Fibroblast of lung (primary cell): ENCODE data around the gene NXPH1. TPM values are rescaled to one million over a fixed set of nuclear protein-coding genes. Genes with fewer than 3 reads are reported as not detected.

Source experiments
- DNase-seq, 2 donors: peaks; one replicate each; pipeline versions ENCODE4 v3.0.0 to v3.0.0-alpha.2; 2010; ENCODE audit warnings: low read depth in 2 of 2
- H2AFZ ChIP-seq: 2 replicates; pipeline ENCODE4 v1.5.1; 2012; ENCODE audit warnings: low read length, control low read depth, inconsistent platforms
- H3K27ac ChIP-seq: 2 replicates; pipeline ENCODE4 v1.5.1; 2011; ENCODE audit warnings: low read length, control low read depth; ENCODE audit not compliant: insufficient read depth
- H3K27me3 ChIP-seq: 2 replicates; pipeline ENCODE4 v1.5.1; 2011; ENCODE audit warnings: mild to moderate bottlenecking, low read length; ENCODE audit not compliant: control insufficient read depth, insufficient read depth
- H3K36me3 ChIP-seq: 2 replicates; pipeline ENCODE4 v1.5.1; 2011; ENCODE audit warnings: low read length; ENCODE audit not compliant: control insufficient read depth, insufficient read depth
- H3K4me1 ChIP-seq: 2 replicates; pipeline ENCODE4 v1.5.1; 2011; ENCODE audit warnings: low read length; ENCODE audit not compliant: control insufficient read depth, insufficient read depth; ENCODE audit errors: extremely low read depth
- H3K4me2 ChIP-seq: 2 replicates; pipeline ENCODE4 v1.5.1; 2011; ENCODE audit warnings: low read length, control low read depth; ENCODE audit not compliant: insufficient read depth; ENCODE audit errors: extremely low read depth
- H3K4me3 ChIP-seq, 4 experiments: fragments of 200-600 bp in 1 of 4; sonication (generic) in 1 of 4; replicated peaks in 1 of 4; 2 replicates each; pipeline ENCODE4 v1.5.1; 2011 to 2016; ENCODE audit warnings: low read length in 4 of 4, low read depth in 3 of 4, mild to moderate bottlenecking in 3 of 4, control low read depth in 2 of 4, inconsistent platforms in 1 of 4, mixed read lengths in 1 of 4; ENCODE audit not compliant: insufficient read depth in 1 of 4; ENCODE audit errors: control extremely low read depth in 1 of 4
- H3K79me2 ChIP-seq: 2 replicates; pipeline ENCODE4 v1.5.1; 2012; ENCODE audit warnings: mild to moderate bottlenecking, low read length, inconsistent platforms; ENCODE audit not compliant: control insufficient read depth, insufficient read depth
- H3K9ac ChIP-seq: 2 replicates; pipeline ENCODE4 v1.5.1; 2011; ENCODE audit warnings: mild to moderate bottlenecking, low read length, control low read depth; ENCODE audit not compliant: insufficient read depth
- H3K9me3 ChIP-seq: 2 replicates; pipeline ENCODE4 v1.5.1; 2012; ENCODE audit warnings: low read depth, low read length; ENCODE audit not compliant: control insufficient read depth, insufficient read depth
- H4K20me1 ChIP-seq: 2 replicates; pipeline ENCODE4 v1.5.1; 2011; ENCODE audit warnings: low read length; ENCODE audit not compliant: control insufficient read depth, insufficient read depth; ENCODE audit errors: extremely low read depth
- EZH2 ChIP-seq: IDR thresholded peaks from 2 replicates; pipeline ENCODE4 v1.5.1; 2012; ENCODE audit warnings: low read length, control low read depth, mild to moderate bottlenecking; ENCODE audit errors: missing control alignments
- polyA plus RNA-seq, 2 donors: library from polyadenylated mRNA; depleted of rRNA in 1 of 2; stranded (reverse) in 1 of 2; unstranded in 1 of 2; fragments of >200 nt; gene quantifications; 2 replicates each; pipeline ENCODE4 v1.2.1, GENCODE V29; 2011 to 2012; ENCODE audit warnings: missing spikeins in 1 of 2
- total RNA-seq: library from RNA; depleted of rRNA; stranded (reverse); fragments of >200 nt; gene quantifications from 2 replicates; pipeline ENCODE4 v1.2.1, GENCODE V29; 2014
- TF ChIP-seq, protein P1 (sequence below), 2 donors: IDR thresholded peaks in 1 of 2; conservative IDR thresholded peaks in 1 of 2; 1 replicate in 1 of 2; 2 replicates in 1 of 2; pipeline ENCODE4 v1.5.1; 2011 to 2012; ENCODE audit warnings: low read length in 2 of 2, control low read depth in 1 of 2, inconsistent platforms in 1 of 2, low read depth in 1 of 2, mild to moderate bottlenecking in 1 of 2

The NXPH1 gene
- total and polyA plus RNA-seq, 2 donors (not counting 1 experiment from before 2014, with no cell fraction given), result not detected

DNA sequence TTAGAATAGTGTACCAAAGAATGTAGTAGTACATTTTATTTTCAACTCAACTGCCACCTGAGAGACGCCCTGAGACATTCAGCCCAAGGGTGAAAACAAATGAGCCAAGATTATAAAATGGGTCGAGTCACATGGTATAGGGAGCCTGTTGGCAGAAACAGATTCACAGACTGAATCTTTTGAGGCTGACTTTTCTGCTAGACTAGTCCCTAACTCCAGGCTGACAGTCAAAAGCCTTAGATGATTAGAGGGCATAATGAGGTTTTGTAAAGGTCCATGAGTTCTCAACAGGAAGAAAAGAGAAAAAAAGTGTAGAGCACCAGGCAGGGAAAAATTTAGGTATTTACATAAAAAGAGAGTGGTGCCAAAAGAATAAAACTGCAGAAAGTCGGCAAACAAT, 128.0 kb downstream of the NXPH1 start:
- TF ChIP-seq, protein P1, sequence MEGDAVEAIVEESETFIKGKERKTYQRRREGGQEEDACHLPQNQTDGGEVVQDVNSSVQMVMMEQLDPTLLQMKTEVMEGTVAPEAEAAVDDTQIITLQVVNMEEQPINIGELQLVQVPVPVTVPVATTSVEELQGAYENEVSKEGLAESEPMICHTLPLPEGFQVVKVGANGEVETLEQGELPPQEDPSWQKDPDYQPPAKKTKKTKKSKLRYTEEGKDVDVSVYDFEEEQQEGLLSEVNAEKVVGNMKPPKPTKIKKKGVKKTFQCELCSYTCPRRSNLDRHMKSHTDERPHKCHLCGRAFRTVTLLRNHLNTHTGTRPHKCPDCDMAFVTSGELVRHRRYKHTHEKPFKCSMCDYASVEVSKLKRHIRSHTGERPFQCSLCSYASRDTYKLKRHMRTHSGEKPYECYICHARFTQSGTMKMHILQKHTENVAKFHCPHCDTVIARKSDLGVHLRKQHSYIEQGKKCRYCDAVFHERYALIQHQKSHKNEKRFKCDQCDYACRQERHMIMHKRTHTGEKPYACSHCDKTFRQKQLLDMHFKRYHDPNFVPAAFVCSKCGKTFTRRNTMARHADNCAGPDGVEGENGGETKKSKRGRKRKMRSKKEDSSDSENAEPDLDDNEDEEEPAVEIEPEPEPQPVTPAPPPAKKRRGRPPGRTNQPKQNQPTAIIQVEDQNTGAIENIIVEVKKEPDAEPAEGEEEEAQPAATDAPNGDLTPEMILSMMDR (conservative IDR thresholded peaks at IDR 0.05 in 1 of 2, IDR thresholded peaks at IDR 0.05 in 1 of 2; ENCODE audit: low read depth in 1 of 2, low read length in 2 of 2), result no peak
- no peak for TF ChIP-seq EZH2
- no peaks in the 10 kb centered on the region for H3K4me1 ChIP-seq

DNA sequence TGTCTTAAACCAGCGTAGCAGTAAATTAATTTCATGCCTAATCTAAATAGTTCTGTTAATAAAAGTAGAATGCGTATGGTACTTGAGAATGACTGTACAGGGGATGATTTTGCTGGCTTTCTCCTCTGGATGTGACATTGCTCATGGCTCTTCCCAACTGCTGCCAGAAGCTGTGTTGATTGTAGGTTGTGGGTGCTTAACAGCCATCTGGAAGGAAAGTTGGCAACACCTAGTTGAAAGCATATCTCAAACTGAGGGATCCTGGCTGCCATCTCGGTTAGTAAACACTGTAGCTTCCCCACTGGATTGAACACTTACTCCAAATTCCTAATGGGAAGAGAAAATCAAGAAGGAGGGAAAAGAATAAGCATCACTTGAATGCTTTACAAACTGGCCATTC, 130.9 kb downstream of the NXPH1 start:
- H3K27ac ChIP-seq, result no peak overlapping the region
- no peak overlapping the region for H3K4me2 ChIP-seq
- H3K9ac ChIP-seq, result no peak overlapping the region
- H3K79me2 ChIP-seq, result no peaks in the 10 kb centered on the region
- no peaks in the 10 kb centered on the region for H3K9me3 ChIP-seq
- DNase-seq, result no peak
- no peaks in the 10 kb centered on the region for H3K27me3 ChIP-seq
- H3K4me3 ChIP-seq, result no peak overlapping the region
- H3K36me3 ChIP-seq, result no peaks in the 10 kb centered on the region
- H4K20me1 ChIP-seq, result no peaks in the 10 kb centered on the region
- no peaks in the 10 kb centered on the region for H3K4me1 ChIP-seq
- TF ChIP-seq, protein P1 (conservative IDR thresholded peaks at IDR 0.05 in 1 of 2, IDR thresholded peaks at IDR 0.05 in 1 of 2; ENCODE audit: low read depth in 1 of 2, low read length in 2 of 2), result no peak
- TF ChIP-seq EZH2, result no peak
- H2AFZ ChIP-seq, result no peak overlapping the region

More for the DNA sequence above, 128.0 kb downstream of the NXPH1 start:
- no peaks in the 10 kb centered on the region for H4K20me1 ChIP-seq
- H3K4me3 ChIP-seq, result no peak overlapping the region
- H3K9me3 ChIP-seq, result no peaks in the 10 kb centered on the region
- no peak overlapping the region for H3K9ac ChIP-seq
- H3K36me3 ChIP-seq, result no peaks in the 10 kb centered on the region
- no peak overlapping the region for H3K27ac ChIP-seq
- H3K4me2 ChIP-seq, result no peak overlapping the region
- no peak overlapping the region for H2AFZ ChIP-seq
- H3K27me3 ChIP-seq, result no peaks in the 10 kb centered on the region
- DNase-seq, result no peak
- no peaks in the 10 kb centered on the region for H3K79me2 ChIP-seq

DNA sequence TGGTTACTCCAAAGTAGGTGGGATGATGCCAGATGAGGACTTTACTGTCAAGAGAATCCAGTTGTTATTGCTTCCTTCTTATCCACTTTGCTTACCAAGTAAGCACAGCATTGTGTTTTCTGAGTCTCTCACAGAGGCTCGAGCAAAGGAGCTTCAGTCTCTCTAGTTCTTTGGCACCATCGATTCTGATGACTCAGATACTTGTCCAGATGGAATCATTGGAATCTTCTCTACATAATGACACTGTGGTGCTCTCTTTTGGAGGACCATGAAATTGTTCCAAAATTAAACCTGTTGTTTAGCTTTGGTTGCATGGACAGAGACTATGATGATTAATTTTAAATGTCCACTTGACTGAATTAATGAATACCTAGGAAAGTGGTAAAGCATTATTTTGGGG, 132.6 kb downstream of the NXPH1 start:
- H3K79me2 ChIP-seq, result no peaks in the 10 kb centered on the region
- H3K4me1 ChIP-seq, result no peaks in the 10 kb centered on the region
- no peak overlapping the region for H3K27ac ChIP-seq
- H3K9ac ChIP-seq, result no peak overlapping the region
- H2AFZ ChIP-seq, result no peak overlapping the region
- H3K9me3 ChIP-seq, result no peaks in the 10 kb centered on the region
- no peak for DNase-seq
- H4K20me1 ChIP-seq, result no peaks in the 10 kb centered on the region
- no peak overlapping the region for H3K4me3 ChIP-seq
- TF ChIP-seq EZH2, result no peak
- TF ChIP-seq, protein P1 (conservative IDR thresholded peaks at IDR 0.05 in 1 of 2, IDR thresholded peaks at IDR 0.05 in 1 of 2; ENCODE audit: low read depth in 1 of 2, low read length in 2 of 2), result no peak
- no peaks in the 10 kb centered on the region for H3K36me3 ChIP-seq
- no peak overlapping the region for H3K4me2 ChIP-seq
- H3K27me3 ChIP-seq, result no peaks in the 10 kb centered on the region
